H1 (cell line): ENCODE data around the gene GPC3. TPM values are rescaled to one million over a fixed set of nuclear protein-coding genes. Genes with fewer than 3 reads are reported as not detected.

Experiments used
- CBX5 ChIP-seq: fragments of 300-800, 300-1000 bp; sonication (generic); IDR thresholded peaks from 2 replicates; pipeline ENCODE4 v1.7.1; 2016; ENCODE audit warnings: antibody characterized with exemption, low read length, low read depth
- CHD7 ChIP-seq: fragments of 300-600 bp; sonication (generic); IDR thresholded peaks from 2 replicates; pipeline ENCODE4 v1.7.1; 2012; ENCODE audit warnings: low read length, moderate library complexity, mild to moderate bottlenecking, inconsistent platforms; ENCODE audit not compliant: insufficient replicate concordance
- CREB1 ChIP-seq: IDR thresholded peaks from 2 replicates; pipeline ENCODE4 v1.6.1; 2012; ENCODE audit warnings: inconsistent platforms
- EGR1 ChIP-seq: IDR thresholded peaks from 2 replicates; pipeline ENCODE4 v1.6.1; 2011; ENCODE audit warnings: low read depth, low read length, borderline replicate concordance
- GTF2F1 ChIP-seq: IDR thresholded peaks from 2 replicates; pipeline ENCODE4 v1.6.1; 2012; ENCODE audit warnings: low read depth, low read length, improper control_type of control experiment, borderline replicate concordance
- KDM1A ChIP-seq: fragments of 200-600, 300-600 bp; sonication (generic); IDR thresholded peaks from 2 replicates; pipeline ENCODE4 v1.7.1; 2016; ENCODE audit warnings: mild to moderate bottlenecking, low read length, borderline replicate concordance
- KDM5A ChIP-seq: fragments of 200-600 bp; IDR thresholded peaks from 2 replicates; pipeline ENCODE4 v1.7.1; 2012; ENCODE audit warnings: mild to moderate bottlenecking, low read length, inconsistent platforms, mixed read lengths
- PHF8 ChIP-seq: fragments of 200-600 bp; sonication (generic); conservative IDR thresholded peaks from 2 replicates; pipeline ENCODE4 v1.7.1; 2012; ENCODE audit warnings: low read depth, mild to moderate bottlenecking, inconsistent platforms, low read length, moderate library complexity
- RBBP5 ChIP-seq: IDR thresholded peaks from 2 replicates; pipeline ENCODE4 v1.7.1; 2012; ENCODE audit warnings: low read depth, mild to moderate bottlenecking, inconsistent platforms, low read length, moderate library complexity, borderline replicate concordance
- RFX5 ChIP-seq: IDR thresholded peaks from 2 replicates; pipeline ENCODE4 v1.6.1; 2011; ENCODE audit warnings: low read depth, low read length, improper control_type of control experiment, borderline replicate concordance
- SIRT6 ChIP-seq: IDR thresholded peaks from one replicate; pipeline ENCODE4 v1.7.1; 2012; ENCODE audit warnings: low read length, inconsistent platforms
- SP2 ChIP-seq: IDR thresholded peaks from 2 replicates; pipeline ENCODE4 v1.6.1; 2012; ENCODE audit warnings: mild to moderate bottlenecking, low read length, inconsistent platforms
- SRF ChIP-seq: IDR thresholded peaks from 2 replicates; pipeline ENCODE4 v1.6.1; 2011; ENCODE audit warnings: mild to moderate bottlenecking, low read depth, low read length, moderate library complexity
- polyA plus RNA-seq, 7 experiments: library from polyadenylated mRNA; depleted of rRNA in 3 of 7; stranded (reverse) in 5 of 7; unstranded in 2 of 7; fragments of >200 nt in 5 of 7; fragments of 200-250 nt in 2 of 7; gene quantifications; 1 replicate in 5 of 7; 2 replicates in 1 of 7; 4 replicates in 1 of 7; pipeline versions ENCODE4 v1.2.1 to v1.2.3, GENCODE V29; 2011 to 2013; ENCODE audit warnings: missing spikeins in 2 of 7, mixed read lengths in 2 of 7
- total RNA-seq: library from RNA; stranded (reverse); fragmentation: NEBNext Ultra II Directional; extraction: Animal tissue kit (Norgen Biotek cat#: 25700); gene quantifications from 2 replicates; pipeline ENCODE4 v1.2.1, GENCODE V29; 2021

The GPC3 gene
- total and polyA plus RNA-seq, 2 of the 8 experiments (the other 6 are each of a cell fraction or from before 2014, with no cell fraction given) = 64.8 to 71.9 TPM

GRCh38 chrX:133897593-133898163 is 87.7 kb downstream of the GPC3 start (continued):
- TF ChIP-seq CHD7 (no peak), CREB1 (no peak), PHF8 (no peak), RBBP5 (no peak), EGR1 (no peak), KDM5A (no peak), SP2 (no peak), RFX5 (no peak), SIRT6 (no peak), SRF (no peak), CBX5 (no peak), GTF2F1 (no peak), KDM1A (no peak)
